K562 (cell line): ENCODE results near the gene ZDHHC19.

Experiments
- EHMT2 ChIP-seq: fragments of 450-650 bp; IDR thresholded peaks from 2 replicates; pipeline ENCODE4 v1.6.1; 2018; ENCODE audit warnings: antibody characterized with exemption
- HDGF ChIP-seq: fragments of 450-650 bp; IDR thresholded peaks from 2 replicates; pipeline ENCODE4 v1.6.1; 2016
- POLR2AphosphoS5 ChIP-seq: IDR thresholded peaks from 2 replicates; pipeline ENCODE4 v1.6.1; 2011; ENCODE audit warnings: mild to moderate bottlenecking, low read depth, low read length, moderate library complexity; ENCODE audit not compliant: control insufficient read depth, insufficient read depth

- TF ChIP-seq EHMT2 (no peak), HDGF (no peak), POLR2AphosphoS5 (no peak)
Measured at GRCh38 chr3:196220991-196221390, 9.8 kb upstream of the ZDHHC19 start.
